ENCODE data around the gene OR2T11. TPM values are rescaled to one million over a fixed set of nuclear protein-coding genes. Genes with fewer than 3 reads are reported as not detected.
A peak's percentile ranks its signal among the peaks of the same experiment; 100 is the strongest.

The OR2T11 gene
- polyA plus RNA-seq, 2 of the 4 experiments (the other 2 are of a cell fraction), result not detected

DNA sequence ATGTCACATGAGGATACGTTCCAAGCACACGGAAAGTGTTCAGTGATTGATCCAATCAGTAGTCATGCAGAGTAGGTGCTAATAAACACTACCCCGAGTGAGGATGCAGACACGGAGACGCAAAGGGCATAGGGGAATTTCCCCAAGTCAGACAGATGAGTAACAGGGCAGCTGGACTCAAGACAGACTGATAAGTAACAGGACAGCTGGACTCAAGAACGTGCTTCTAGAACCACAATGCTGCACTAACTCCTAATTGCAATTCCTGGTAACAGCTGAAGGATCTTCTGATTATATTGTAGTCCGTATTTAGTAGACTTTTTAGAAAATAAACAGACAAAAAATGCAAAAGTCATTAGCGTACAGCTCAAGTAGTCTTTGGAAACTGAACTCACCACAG lies 35.5 kb downstream of the OR2T11 start:
- ATAC-seq (no peak), DNase-seq (ENCODE audit: low read depth in 1 of 2, low spot score in 1 of 2) (no peak), FAIRE-seq (no peak)
- ChIA-PET POLR2A (no interaction called here), CTCF (interaction anchor here (0.6 kb wide), 1 partner anchor 724 kb away, joined by 3 read pairs; no protein-coding TSS in a partner anchor)
- 25% methylated on average over 8 of the region's 8 CpGs for WGBS (ENCODE audit: missing lambda C conversion rate)
- Histone ChIP-seq H3K4me1 (no peaks in the 10 kb centered on the region), H3K4me2 (no peak overlapping the region), H3K27ac (no peak overlapping the region), H3K9me3 (no peaks in the 10 kb centered on the region), H3K4me3 (no peak overlapping the region)
- TF ChIP-seq FOSL2 (IDR thresholded peaks at IDR 0.05), result no peak
- TF ChIP-seq FOSL2 (CRISPR knock-in tag; IDR thresholded peaks at IDR 0.05), result no peak
- no peak for TF ChIP-seq POLR2A (IDR thresholded peaks at IDR 0.05; ENCODE audit: low read length)
- TF ChIP-seq HEYL (CRISPR knock-in tag; IDR thresholded peaks at IDR 0.05), result no peak
- no peak for TF ChIP-seq TP53 (CRISPR knock-in tag; IDR thresholded peaks at IDR 0.05)
- TF ChIP-seq JUN (IDR thresholded peaks at IDR 0.05), result no peak
- no peak for TF ChIP-seq ZSCAN20 (CRISPR knock-in tag; IDR thresholded peaks at IDR 0.05)
- TF ChIP-seq CHD4 (IDR thresholded peaks at IDR 0.05; ENCODE audit: borderline replicate concordance), result no peak
- no peak for TF ChIP-seq GATA3 (IDR thresholded peaks at IDR 0.05; ENCODE audit: borderline replicate concordance)

DNA sequence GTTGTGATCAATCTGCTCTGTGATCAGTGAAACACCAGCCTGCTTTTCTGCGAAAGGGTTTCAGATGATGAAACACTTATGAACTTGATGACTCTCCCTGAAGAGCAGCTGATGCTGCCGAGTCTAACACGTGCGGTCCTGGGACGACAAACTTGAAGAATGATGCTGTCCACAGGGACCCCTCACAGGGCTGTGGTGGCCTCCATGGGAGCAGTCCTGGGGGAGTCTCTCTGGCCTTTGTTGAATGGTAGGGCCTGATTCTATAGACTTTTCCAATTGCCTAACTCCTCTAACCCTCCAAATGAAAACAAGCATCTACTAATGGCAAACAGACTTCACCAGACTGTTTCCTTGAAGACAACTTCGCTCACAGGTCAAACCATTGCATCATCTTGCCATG lies 37.3 kb downstream of the OR2T11 start, which contains the start of gene OR2T10:
OR2T10 (minus strand) TSS at position 112 of the 400 bp plus-strand sequence. CDS start 3,932 bp downstream, outside the sequence.
- ATAC-seq, result no peak
- ChIA-PET POLR2A (no interaction called here), CTCF (no interaction called here)
- DNase-seq (ENCODE audit: low read depth in 1 of 2, low spot score in 1 of 2), result no peak
- Histone ChIP-seq H3K4me1 (no peaks in the 10 kb centered on the region), H3K4me3 (no peak within 1 kb of the TSS), H3K4me2 (no peak within 1 kb of the TSS), H3K27ac (no peak within 1 kb of the TSS), H3K9me3 (no peaks in the 10 kb centered on the region)
- 39% methylated on average over 6 of the region's 6 CpGs for WGBS (ENCODE audit: missing lambda C conversion rate)
- TF ChIP-seq CEBPB (IDR thresholded peaks at IDR 0.05) (no peak), ZC3H11A (IDR thresholded peaks at IDR 0.05) (no peak), NFE2L2 (conservative IDR thresholded peaks at IDR 0.05; ENCODE audit: low read length) (no peak), MAFK (IDR thresholded peaks at IDR 0.05; ENCODE audit: partially characterized antibody) (no peak), FOSB (CRISPR knock-in tag; IDR thresholded peaks at IDR 0.05) (no peak), HOXB5 (CRISPR knock-in tag; IDR thresholded peaks at IDR 0.05) (no peak), BHLHE40 (IDR thresholded peaks at IDR 0.05; ENCODE audit: low read depth, low read length) (no peak), SREBF2 (IDR thresholded peaks at IDR 0.05) (no peak), FOSL2 (IDR thresholded peaks at IDR 0.05) (no peak), FOSL2 (CRISPR knock-in tag; IDR thresholded peaks at IDR 0.05) (no peak), ESRRA (IDR thresholded peaks at IDR 0.05; ENCODE audit: borderline replicate concordance, low read length) (no peak), EHMT2 (IDR thresholded peaks at IDR 0.05; ENCODE audit: low read depth) (no peak), CHD2 (IDR thresholded peaks at IDR 0.05; ENCODE audit: low read length, partially characterized antibody) (no peak), POLR2AphosphoS2 (conservative IDR thresholded peaks at IDR 0.05; ENCODE audit: low read length) (no peak), CBX2 (IDR thresholded peaks at IDR 0.05; ENCODE audit: borderline replicate concordance, low read depth) (no peak), MYC (IDR thresholded peaks at IDR 0.05; ENCODE audit: borderline replicate concordance, low read length) (no peak)
- TF ChIP-seq, protein P1, sequence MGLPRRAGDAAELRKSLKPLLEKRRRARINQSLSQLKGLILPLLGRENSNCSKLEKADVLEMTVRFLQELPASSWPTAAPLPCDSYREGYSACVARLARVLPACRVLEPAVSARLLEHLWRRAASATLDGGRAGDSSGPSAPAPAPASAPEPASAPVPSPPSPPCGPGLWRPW (IDR thresholded peaks at IDR 0.05), result no peak
- TF ChIP-seq, protein P2, sequence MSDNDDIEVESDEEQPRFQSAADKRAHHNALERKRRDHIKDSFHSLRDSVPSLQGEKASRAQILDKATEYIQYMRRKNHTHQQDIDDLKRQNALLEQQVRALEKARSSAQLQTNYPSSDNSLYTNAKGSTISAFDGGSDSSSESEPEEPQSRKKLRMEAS (IDR thresholded peaks at IDR 0.05), result no peak
- no peak for FAIRE-seq

DNA sequence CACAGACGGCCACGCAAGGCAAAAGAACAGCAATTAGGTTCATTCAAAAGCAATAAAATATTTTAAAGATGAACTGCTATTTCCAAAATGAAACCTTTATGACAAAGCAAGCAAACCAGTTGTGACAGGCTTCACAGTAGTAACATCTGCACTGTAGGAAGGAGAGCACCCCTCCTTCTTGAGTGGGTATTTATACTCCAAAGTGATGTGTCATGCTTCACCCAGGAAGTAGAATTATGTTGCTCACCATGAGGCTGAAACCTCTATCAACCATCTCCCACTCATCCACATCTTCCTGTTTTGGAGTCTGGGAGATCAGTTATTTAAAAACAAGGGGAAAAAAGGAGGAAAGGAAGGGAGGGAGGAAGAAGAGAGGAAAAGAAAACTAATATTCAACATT lies 38.3 kb downstream of the OR2T11 start:
- CTCF ChIA-PET, result no interaction called here
- no peak overlapping the region for H3K27ac ChIP-seq
- TF ChIP-seq, protein P3, sequence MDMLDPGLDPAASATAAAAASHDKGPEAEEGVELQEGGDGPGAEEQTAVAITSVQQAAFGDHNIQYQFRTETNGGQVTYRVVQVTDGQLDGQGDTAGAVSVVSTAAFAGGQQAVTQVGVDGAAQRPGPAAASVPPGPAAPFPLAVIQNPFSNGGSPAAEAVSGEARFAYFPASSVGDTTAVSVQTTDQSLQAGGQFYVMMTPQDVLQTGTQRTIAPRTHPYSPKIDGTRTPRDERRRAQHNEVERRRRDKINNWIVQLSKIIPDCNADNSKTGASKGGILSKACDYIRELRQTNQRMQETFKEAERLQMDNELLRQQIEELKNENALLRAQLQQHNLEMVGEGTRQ (IDR thresholded peaks at IDR 0.05), result no peak
- no peak for TF ChIP-seq TP53 (CRISPR knock-in tag; IDR thresholded peaks at IDR 0.05)
- TF ChIP-seq CHD2 (IDR thresholded peaks at IDR 0.05; ENCODE audit: low read length, partially characterized antibody), result no peak
- TF ChIP-seq HEYL (CRISPR knock-in tag; IDR thresholded peaks at IDR 0.05), result no peak
- no peak for TF ChIP-seq ZSCAN20 (CRISPR knock-in tag; IDR thresholded peaks at IDR 0.05)
- no peak for TF ChIP-seq MYC (IDR thresholded peaks at IDR 0.05; ENCODE audit: borderline replicate concordance, low read length)
- TF ChIP-seq FOXS1 (CRISPR knock-in tag; IDR thresholded peaks at IDR 0.05), result no peak
- H3K4me3 ChIP-seq, result no peak overlapping the region
- H3K4me2 ChIP-seq, result no peak overlapping the region
- ATAC-seq, result no peak
- POLR2A ChIA-PET, result no interaction called here
- WGBS (ENCODE audit: missing lambda C conversion rate), result 44% methylated on average over 2 of the region's 2 CpGs
- no peak for FAIRE-seq
- H3K9me3 ChIP-seq, result no peaks in the 10 kb centered on the region
- H3K4me1 ChIP-seq, result no peaks in the 10 kb centered on the region
- peak in 1 of 2 experiments; percentile 10 for DNase-seq (ENCODE audit: low read depth in 1 of 2, low spot score in 1 of 2)

All from A549 (cell line).